Endometrial microvascular endothelial cells (primary cell): Measurements from ENCODE around the gene WIZ. TPM values are rescaled to one million over a fixed set of nuclear protein-coding genes. Genes with fewer than 3 reads are reported as not detected.

Source experiments
- in situ Hi-C: cut with HindIII; loops from 2 replicates; pipeline ENCODE4 v1.10.0; 2017; ENCODE audit warnings: low sequenced_read_pairs, low pct_unique_long_range_greater_than_20kb; ENCODE audit errors: inconsistent ontology term
- total RNA-seq: library from RNA; depleted of rRNA; stranded (reverse); fragments of >200 nt; gene quantifications from one replicate; pipeline ENCODE4 v1.2.3, GENCODE V29; 2015; ENCODE audit errors: inconsistent ontology term

The WIZ gene
- total RNA-seq, 1 donor from 2014 or later = 46.6 TPM

DNA sequence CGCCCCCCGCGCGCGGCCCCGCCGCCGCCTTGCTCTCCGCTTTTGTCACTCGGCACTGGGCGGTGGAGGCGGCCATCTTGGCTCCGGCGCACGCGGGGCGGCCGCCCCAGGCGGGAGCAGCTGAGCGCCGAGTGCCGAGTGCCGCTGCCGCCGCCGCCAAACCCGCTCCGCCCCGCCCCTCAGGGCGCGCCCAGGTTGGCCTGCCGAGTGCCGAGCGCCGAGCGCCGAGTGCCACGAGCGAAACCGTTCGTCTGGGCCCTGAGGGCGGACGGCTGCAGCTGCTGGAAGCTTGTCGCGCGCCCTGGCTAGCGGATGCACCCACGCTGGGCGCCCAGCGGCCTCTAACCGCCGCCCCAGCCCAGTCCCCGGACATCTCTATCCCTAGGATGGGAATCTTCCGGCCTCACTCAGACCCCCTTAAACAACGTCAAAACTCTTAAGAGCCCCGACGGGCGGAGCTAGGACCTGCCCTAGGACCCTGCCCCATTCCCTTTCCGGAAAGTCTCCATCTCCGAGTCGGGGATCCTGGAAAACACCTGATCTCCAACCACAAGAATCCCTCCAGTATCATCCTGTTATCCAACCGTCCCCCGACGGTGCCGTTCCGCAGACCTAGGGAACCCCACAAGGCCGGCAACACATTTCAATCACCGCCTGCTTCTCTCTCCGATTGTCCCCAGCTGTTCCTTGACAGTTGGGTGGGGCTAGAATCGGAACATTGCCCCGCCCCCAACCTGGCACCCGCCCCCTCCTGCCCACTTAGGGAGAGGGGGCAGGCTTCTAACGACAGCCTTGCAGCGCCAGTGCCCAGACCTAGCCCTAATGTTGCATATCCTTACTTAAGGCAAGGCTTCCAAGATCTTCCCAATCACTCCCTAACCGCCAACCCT lies 16.9 kb downstream of the WIZ start:
- in situ Hi-C loops = no loop called here

DNA sequence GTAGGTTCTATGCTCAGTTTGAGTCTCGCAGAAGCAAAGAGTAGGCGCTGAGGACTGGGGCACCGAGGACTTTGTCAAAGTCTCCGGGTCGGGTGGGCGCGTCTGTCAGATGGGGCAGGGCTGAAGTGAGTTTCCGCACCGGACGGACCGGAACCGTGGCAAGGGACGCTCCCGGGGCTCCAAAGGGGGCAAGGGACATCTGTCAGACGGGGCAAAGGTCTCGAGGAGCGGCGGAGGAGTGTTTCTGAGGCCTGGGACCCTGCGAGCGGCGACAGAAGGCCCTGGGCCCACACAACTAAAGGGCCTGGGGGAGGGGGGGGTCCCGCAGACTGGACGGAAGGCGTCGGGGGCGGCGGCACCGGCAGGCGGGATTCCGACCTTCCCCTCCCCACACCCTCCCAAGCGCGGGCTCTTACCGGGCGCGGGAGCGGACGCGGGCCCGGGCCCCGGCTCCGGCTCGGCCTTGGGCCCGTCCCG lies 17.7 kb downstream of the WIZ start:
- in situ Hi-C loops = no loop called here

DNA sequence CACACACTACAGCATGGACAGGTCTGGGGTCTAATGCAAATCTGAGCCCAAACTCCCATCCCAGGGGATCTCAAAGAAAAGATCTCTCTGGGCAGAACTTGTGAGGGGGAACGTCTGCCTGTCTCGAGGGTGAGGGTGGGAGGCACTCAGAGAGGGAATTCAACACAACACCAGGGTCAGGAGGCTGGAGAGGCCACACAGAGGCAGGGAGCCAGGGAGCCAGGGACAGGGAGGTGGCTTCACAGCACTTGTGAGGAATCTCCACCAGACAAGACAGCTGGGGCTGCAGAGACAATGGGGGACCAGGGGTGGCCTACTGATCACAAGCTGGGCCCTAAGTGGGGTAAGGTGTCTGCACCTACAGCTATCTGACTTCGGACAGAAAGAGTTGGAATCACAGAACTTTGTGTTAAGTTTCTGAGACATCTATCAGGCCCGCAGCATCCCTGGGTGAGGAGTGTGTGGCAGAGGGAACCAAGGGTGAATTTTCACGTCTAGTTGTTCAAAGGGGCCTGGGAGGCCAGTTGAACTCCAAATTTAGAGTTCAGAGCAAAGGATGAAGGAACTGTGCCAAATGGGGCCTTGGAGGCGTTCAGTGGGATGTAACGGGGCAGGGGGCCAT lies 18.2 kb downstream of the WIZ start:
- in situ Hi-C loops = no loop called here

DNA sequence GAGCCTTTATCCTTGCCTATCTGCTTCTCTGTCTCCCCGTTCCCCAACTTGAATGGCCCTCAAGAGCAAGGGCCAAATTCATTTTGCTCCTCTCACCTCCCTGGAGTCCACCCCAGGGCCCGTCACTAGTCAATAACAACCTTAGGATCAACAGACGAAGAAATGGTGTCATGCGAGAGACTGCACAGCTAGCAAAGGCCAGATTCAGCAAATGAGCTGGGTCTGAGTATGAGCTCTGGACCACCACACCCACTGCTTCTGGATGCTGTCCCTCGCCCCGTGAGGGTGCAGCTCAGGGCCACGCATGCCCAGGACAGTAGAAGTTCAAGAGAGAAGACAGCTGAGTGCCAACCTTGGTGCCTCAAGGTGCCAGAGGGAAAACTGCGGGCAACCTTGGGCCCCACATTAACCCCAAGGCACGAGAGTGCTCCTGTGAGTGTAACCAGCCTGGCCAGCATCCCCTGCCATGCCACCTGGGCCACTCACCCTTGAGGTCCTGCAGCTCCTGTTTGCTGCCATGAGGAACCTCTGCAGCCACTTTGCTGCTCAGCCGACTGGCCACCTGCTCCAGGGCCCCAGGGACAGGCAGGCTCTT lies 19.1 kb downstream of the WIZ start:
- in situ Hi-C loops = no loop called here

DNA sequence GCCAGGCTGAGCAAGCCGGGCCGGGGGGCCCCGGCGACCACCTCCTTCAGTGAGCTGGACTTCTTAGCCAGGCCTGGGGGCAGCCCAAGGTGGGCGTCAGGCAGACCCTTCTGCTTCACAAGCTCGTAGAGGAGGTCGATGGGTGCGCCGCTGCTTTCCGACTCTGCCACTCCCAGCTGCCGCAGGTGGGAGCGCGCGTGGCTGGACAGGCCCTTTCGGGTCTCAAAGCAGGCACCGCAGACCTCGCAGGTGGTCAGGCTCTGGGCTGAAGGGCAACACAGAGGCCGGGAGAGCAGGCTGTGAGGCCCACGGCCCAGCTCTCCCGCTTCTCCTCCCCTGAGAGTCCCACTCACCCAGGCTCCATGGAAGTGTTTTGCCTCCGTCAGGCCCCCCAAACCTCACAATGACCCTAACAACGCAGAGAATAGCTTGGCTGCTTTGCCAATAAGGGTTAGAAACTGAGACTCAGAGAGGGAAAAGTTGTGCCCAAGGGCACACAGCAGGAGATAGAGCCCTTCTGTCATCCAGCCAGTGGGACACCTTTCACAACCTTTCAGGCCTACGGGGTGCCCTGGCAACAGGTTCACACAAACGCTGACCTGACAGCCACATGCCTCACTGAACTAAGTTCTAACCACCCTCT lies 19.8 kb downstream of the WIZ start:
- in situ Hi-C loops = no loop called here

DNA sequence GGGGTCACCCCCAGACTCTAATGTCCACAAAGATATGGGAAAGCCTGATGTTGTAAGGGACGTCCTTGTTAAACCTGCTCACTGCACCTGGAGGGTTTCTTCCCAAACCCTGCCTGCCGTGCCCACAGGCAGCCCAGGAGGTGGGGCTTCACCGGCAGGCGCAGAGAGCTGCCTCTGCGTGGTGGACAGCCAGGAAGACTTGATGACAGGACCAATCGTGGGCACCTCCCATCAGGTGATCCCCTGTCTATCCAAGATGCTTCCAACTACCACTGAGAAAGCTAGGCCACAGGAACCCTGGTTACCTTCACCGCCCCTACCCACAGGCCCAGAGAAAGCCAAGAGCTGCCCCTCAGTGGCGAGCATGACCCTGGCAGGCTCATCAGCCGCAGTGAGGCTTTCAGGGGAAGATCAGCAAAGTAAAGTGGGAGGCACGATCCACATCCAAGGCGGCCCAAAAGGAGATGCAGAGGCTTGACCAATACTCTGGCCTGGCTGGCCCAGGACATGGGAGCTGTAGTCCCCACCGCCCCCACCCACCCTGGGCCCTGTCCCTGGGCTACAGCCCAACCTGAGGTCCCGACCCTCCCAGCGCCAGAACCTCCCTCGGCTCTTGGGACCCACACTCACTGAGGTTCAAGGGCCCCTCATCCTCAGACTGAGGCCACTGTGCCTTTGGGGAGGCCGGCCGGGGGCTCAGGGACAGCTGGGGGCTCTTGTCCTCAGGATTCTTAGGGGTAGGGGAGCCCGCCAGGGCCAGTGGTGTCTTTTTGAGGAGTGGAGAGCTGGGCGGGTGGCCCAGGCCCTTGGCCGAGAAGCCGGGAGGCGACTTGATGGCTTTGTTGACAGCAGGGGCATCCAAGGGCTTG lies 20.6 kb downstream of the WIZ start:
- in situ Hi-C loops = no loop called here

DNA sequence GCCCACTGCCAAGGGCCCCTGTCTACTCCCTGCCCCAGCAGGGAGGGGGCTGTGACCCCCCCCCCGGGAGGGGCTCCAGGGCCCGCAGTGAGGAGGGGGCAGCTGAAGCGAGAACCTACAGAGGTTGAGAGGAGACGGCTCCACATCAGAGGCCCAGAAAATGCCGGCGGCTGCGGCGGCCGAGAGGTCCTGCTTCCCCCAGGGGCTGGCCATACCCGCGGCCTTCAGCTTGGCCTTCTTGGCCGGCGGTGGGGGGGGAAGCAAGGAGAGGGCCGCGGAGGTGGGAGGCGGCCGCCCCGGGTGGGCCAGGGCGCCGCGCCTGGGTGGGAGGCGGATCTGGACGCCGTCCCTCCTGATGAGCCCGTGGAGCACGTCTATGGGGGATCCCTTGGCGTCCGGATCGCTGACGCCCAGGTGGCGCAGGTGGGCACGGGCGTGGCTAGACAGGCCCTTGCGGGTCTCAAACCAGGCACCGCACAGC lies 21.7 kb downstream of the WIZ start:
- in situ Hi-C loops = no loop called here

DNA sequence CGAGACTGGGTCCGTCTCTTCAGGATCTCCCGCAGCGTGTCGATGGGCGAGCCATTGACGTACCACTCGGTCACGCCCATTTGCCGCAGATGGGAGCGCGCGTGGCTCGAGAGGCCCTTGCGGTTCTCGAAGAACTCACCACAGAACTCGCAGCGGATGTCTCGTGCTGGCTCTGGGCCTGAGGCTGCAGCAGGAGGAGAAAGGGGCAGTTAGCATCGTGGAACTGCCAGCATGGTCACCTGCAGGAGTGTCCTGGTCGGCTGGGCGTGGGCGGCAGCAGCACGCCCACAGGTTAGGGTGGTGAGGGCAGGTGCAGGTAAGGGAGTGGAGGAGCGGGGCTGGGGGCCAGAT lies 22.4 kb downstream of the WIZ start:
- in situ Hi-C loops = no loop called here

DNA sequence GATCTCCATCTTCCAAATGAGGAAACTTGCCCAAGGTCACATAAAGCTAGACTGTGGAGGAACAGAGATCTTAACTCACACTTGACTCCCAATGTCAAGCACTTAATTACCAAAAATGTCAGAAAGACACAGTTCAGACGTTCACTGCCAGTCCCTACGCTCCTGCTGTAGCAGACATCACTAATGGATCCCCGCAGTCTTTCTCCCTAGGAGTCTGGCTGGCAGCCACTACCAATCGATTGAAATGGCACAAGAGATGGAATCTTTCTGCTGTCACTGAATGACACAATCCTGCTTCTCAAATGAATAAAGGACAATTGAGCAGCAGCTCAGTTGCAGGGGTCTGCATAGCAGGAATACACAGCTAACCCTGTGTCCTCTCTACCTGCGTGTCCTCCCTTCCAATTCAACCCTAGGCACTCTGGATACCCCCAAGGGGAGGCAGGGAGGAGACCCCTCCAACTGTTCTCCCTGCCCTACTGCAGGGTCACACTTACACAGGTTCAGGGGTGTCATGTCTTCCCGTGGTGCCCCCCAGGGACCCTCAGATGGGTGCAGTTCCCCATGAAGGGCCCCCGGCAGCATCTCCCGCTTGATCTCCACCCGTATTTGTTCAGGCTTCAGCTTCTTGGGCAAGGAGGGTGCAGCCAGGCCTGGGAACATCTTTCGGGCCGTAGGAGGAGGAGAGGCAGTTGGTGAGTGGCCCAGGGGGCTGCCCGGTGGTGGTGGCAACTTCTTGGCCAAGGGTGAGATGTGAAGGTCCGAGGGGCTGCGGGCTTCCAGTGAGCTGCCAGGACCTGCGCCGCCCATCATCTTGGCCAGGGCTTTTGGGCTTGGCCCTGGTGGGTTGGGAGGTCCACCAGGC lies 23.0 kb downstream of the WIZ start:
- in situ Hi-C loops = no loop called here

DNA sequence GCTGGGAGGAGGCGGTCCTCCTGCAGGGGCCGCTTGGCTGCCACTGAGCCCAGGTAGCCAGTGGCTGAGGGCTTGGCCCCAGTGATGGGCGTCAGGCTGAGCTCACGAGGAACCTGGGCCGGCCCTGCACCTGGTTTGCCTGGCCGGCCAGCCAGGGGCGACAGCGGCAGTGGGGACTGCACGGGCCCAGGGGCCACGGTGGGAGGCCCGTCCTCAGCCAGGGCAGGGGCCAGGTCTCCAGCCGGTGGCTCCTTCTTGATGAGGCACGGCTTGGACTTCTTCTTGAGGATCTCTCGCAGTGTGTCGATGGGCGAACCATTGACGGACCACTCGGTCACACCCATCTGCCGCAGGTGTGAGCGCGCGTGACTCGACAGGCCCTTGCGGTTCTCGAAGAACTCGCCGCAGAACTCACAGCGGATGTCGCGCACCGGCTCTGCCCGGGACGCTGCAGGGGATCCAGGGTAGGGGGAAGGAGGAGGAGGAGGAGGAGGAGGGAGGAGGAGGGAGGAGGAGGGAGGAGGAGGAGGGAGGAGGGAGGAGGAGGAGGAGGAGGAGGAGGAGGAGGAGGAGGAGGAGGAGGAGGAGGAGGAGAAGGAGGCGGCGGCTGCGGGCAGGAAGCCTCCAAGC lies 24.3 kb downstream of the WIZ start:
- in situ Hi-C loops = no loop called here

DNA sequence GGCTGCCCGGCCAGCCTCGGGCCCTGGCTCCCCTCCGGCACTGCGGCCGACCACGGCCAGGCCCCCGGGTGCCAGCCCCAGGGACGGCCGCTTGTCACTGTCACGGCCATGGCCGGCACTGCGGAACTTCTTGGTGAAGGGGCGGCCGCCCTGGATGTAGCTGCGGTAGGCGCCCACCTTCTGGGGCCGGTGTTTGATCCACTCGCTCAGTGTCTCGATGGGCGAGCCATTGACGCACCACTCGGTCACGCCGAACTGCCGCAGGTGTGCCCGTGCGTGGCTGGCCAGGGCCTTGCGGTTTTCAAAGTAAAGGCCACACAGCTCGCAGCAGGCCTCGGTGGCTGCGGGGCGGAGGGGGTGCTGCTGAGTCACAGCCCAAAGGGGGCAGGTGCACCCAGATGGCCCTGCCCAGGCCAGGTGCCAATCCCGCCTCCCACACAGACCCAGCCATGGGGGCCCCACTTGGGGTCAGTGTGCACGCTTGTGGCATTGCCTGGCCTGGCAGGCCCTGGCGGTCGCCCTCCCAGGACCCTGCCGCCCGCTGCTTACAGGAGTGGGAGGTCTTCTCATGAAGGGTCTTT lies 25.0 kb downstream of the WIZ start:
- in situ Hi-C loops = no loop called here

DNA sequence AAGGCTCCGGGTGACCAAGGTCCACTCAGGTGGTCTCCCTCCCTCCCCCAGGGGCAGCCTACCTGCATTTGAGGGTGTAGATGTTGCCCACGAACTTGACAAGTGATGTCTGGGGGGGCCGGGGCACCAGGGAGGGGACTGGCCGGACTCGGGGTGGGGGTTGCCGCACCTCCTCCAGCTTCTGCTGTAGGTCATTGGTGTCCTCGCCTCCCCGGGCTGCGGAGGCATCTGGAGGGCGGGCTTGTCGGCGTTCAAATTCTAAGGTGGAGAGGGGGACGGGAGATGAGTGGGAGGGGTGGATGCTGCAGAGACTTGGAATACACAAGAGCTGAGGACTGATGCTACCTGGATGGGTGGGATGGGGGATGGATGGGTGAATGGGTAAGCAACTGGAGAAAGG lies 25.6 kb downstream of the WIZ start:
- in situ Hi-C loops = no loop called here

DNA sequence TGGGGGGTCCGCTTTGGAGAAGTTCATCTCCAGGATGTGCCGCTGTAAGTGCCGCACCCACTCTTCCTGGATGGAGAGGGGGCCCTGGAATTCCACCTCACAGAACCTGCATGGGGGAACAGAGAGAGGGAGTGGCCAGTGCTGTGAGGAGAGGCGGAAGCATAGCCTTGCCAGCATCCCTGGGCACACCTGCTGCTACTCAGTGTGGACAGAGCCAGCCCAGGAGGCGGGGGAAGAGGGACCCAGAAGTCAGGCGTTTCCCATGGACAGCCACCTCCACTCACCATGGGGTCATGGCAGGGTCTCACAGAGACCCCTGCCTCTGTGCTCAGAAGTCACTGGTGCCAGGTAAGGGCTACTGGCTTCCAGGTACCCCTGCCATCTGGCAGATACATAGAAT lies 26.6 kb downstream of the WIZ start:
- in situ Hi-C loops = no loop called here

DNA sequence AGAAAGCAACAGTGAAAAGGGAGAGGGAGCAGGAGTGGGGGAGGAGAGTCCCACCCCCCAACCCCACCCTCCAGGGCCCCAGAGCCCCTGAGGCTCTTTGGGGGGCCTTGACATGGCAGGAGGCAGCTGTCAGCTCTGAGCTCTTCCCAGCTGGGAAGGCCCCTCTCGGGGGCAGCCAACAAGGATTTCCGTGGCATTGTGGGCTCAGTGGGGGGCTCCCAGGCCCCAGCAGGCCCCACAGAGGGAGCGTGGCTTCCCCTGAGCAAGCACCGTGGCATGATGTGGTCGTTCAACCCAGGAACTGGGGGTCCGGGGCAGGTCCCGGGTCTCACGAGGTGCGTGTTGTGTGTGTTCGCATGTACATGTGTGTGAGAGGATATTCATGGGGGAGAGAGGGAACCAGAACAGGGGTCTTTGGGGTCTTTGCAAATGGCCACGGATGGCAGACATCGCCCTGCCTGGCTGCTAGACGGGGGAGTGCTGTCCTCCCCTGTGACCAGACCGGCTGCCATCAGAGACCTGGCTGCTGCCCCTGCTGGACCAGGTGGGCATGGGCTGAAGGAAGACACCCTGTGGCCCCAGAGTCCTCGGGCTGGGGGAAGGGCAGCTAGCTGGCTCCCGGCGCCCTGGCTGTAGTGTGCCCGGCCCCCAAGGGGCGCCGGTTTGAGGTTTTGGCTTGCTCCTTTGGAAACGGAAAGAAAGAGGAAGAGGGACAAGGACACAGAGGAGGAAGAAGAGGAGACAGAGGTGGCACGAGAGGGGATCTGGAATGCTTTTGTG lies 27.3 kb downstream of the WIZ start:
- in situ Hi-C loops = no loop called here

DNA sequence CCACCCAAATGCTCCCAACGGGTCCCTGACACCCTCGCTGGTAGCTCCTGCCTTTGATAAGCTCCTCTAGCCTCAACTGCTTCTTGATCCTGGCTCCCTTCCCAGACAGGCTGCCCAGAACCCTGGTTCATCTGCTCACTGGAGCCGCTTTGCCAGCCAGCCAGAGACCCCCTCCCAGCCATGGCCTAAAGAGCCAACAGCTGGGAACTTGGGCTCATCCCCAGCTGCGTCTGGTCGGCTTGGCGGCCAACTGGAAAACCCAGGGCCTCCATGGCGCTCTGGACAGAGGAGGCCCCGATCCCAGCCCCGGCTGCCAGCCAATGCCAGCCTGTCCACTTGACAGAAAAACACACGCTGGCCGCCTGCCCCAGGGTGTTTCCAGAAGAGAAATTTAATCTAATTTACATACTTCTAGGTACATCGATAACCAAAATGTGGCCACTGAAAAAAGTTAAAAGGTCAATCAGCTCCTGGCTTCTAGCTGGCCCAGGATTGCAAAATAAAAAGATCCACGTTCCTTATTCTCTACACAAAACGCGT lies 28.0 kb downstream of the WIZ start:
- in situ Hi-C loops = no loop called here

DNA sequence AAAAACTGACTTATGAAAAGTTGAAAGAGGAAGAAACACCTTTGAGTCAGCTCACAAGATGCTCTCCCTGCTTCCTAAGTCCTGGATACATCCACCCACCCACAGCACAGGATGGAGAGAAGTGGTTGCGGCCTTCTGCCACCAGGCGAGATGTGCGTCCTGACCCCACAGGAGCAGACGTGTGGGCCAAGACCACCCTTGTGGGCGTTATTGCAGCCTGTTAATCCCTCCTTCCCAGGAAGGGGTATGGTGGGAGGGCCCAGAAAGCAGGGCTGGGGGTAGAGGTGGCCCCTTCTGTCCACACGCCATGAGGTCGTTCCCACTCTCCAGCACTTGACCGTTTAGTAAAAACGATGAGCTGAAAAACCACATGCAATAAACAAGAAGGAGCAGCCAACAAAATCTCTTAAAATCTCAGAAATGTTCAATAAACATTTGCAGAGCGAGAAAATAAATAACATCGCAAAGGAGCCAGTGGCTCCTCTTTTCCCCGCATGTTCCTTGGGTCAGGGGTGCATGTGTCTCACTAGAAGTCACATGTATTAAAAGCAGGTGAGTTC lies 28.5 kb downstream of the WIZ start:
- in situ Hi-C loops = no loop called here
